IMR-90 (cell line): ENCODE data around the gene ANKRD44. TPM values are rescaled to one million over a fixed set of nuclear protein-coding genes. Genes with fewer than 3 reads are reported as not detected.

Source experiments
- ATAC-seq: fragments of 200-7000 bp; cut with Tn5 transposase; 2 replicates; pipeline ENCODE4 v1.9.1; 2020; ENCODE audit warnings: low read depth, mild to moderate bottlenecking, moderate library complexity
- BruUV-seq: library from RNA; stranded (reverse); fragments of 400-500 nt; replicated peaks from 2 replicates; lab custom pipeline; 2021; lab: Mats Ljungman, UMichigan
- CTCF ChIA-PET: fragments of 300-600 bp; formaldehyde crosslinking; extraction: SDS; loops from one replicate; lab custom pipeline; 2021; ENCODE audit warnings: antibody characterized with exemption; lab: Yijun Ruan, JAX
- POLR2A ChIA-PET: fragments of 300-600 bp; sonication (Branson Sonifier 250); formaldehyde crosslinking; loops from one replicate; lab custom pipeline; 2022; ENCODE audit warnings: antibody characterized with exemption; ENCODE audit not compliant: unreplicated experiment; lab: Charles Lee
- DNase-seq: peaks from one replicate; pipeline ENCODE4 v3.0.0; 2013
- H2AFZ ChIP-seq: replicated peaks from 2 replicates; pipeline ENCODE3; 2013; ENCODE audit warnings: low read length, mild to moderate bottlenecking; ENCODE audit not compliant: poor library complexity
- H2AK5ac ChIP-seq: 2 replicates; pipeline ENCODE4 v1.6.1; 2013; ENCODE audit warnings: low read depth, low read length, inconsistent platforms
- H2AK9ac ChIP-seq: replicated peaks from 2 replicates; pipeline ENCODE3; 2013; ENCODE audit warnings: mild to moderate bottlenecking, low read depth, low read length, moderate library complexity; ENCODE audit not compliant: poor library complexity
- H2BK120ac ChIP-seq: 2 replicates; pipeline ENCODE4 v1.6.1; 2013; ENCODE audit warnings: low read depth, low read length, inconsistent platforms
- H2BK15ac ChIP-seq: 3 replicates; pipeline ENCODE4 v1.6.1; 2013; ENCODE audit warnings: low read depth, low read length, inconsistent platforms
- H2BK20ac ChIP-seq: 2 replicates; pipeline ENCODE4 v1.6.1; 2013; ENCODE audit warnings: low read depth, mild to moderate bottlenecking, inconsistent platforms, low read length, moderate library complexity
- H2BK5ac ChIP-seq: 2 replicates; pipeline ENCODE4 v1.6.1; 2013; ENCODE audit warnings: mild to moderate bottlenecking, low read depth, low read length, inconsistent platforms; ENCODE audit not compliant: poor library complexity, severe bottlenecking
- H3K14ac ChIP-seq: replicated peaks from 2 replicates; pipeline ENCODE4 v1.6.1; 2013; ENCODE audit warnings: low read depth, low read length, inconsistent platforms
- H3K18ac ChIP-seq: 2 replicates; pipeline ENCODE4 v1.6.1; 2013; ENCODE audit warnings: low read depth, low read length, control low read depth
- H3K23ac ChIP-seq: 2 replicates; pipeline ENCODE4 v1.6.1; 2013; ENCODE audit warnings: low read depth, low read length, inconsistent platforms
- H3K27ac ChIP-seq: 2 replicates; pipeline ENCODE4 v1.5.1; 2013; ENCODE audit warnings: mild to moderate bottlenecking, control low read depth, low read length; ENCODE audit not compliant: insufficient read depth
- H3K27me3 ChIP-seq: 2 replicates; pipeline ENCODE4 v1.6.1; 2013; ENCODE audit warnings: low read length; ENCODE audit not compliant: control insufficient read depth, insufficient read depth
- H3K36me3 ChIP-seq: 2 replicates; pipeline ENCODE4 v1.6.1; 2013; ENCODE audit warnings: low read length, mixed read lengths; ENCODE audit not compliant: control insufficient read depth, insufficient read depth
- H3K4ac ChIP-seq: 2 replicates; pipeline ENCODE4 v1.6.1; 2013; ENCODE audit warnings: low read depth, low read length, inconsistent platforms
- H3K4me1 ChIP-seq: 2 replicates; pipeline ENCODE4 v1.6.1; 2013; ENCODE audit warnings: low read length, mixed read lengths; ENCODE audit not compliant: control insufficient read depth, insufficient read depth
- H3K4me2 ChIP-seq: 2 replicates; pipeline ENCODE4 v1.6.1; 2013; ENCODE audit warnings: low read depth, mild to moderate bottlenecking, control low read depth, low read length, moderate library complexity
- H3K4me3 ChIP-seq: 2 replicates; pipeline ENCODE4 v1.5.1; 2013; ENCODE audit warnings: low read depth, mild to moderate bottlenecking, control low read depth, low read length, moderate library complexity; ENCODE audit not compliant: insufficient read depth
- H3K56ac ChIP-seq: 2 replicates; pipeline ENCODE4 v1.6.1; 2013; ENCODE audit warnings: low read length, inconsistent platforms; ENCODE audit not compliant: insufficient read depth; ENCODE audit errors: extremely low read depth
- H3K79me1 ChIP-seq, 2 experiments: 2 replicates each; pipeline ENCODE4 v1.6.1; 2013; ENCODE audit warnings: low read length in 2 of 2, inconsistent platforms in 1 of 2, low read depth in 1 of 2
- H3K9ac ChIP-seq: 2 replicates; pipeline ENCODE4 v1.6.1; 2013; ENCODE audit warnings: low read depth, low read length, control low read depth
- H3K9me1 ChIP-seq: 2 replicates; pipeline ENCODE4 v1.6.1; 2013; ENCODE audit warnings: low read length, inconsistent platforms; ENCODE audit not compliant: insufficient read depth
- H3K9me3 ChIP-seq: 2 replicates; pipeline ENCODE4 v1.6.1; 2013; ENCODE audit warnings: low read length; ENCODE audit not compliant: control insufficient read depth, insufficient read depth
- H4K20me1 ChIP-seq: 2 replicates; pipeline ENCODE4 v1.6.1; 2013; ENCODE audit warnings: low read length, inconsistent platforms; ENCODE audit not compliant: insufficient read depth
- H4K5ac ChIP-seq: 2 replicates; pipeline ENCODE4 v1.6.1; 2013; ENCODE audit warnings: mild to moderate bottlenecking, low read depth, low read length, control low read depth
- H4K8ac ChIP-seq, 2 experiments: 2 replicates each; pipeline ENCODE4 v1.6.1; 2013; ENCODE audit warnings: low read depth in 2 of 2, low read length in 2 of 2, control low read depth in 1 of 2, inconsistent platforms in 1 of 2
- H4K91ac ChIP-seq: 2 replicates; pipeline ENCODE4 v1.6.1; 2013; ENCODE audit warnings: low read depth, low read length, inconsistent platforms; ENCODE audit not compliant: insufficient read depth
- BHLHE40 ChIP-seq: fragments of 150-350 bp; IDR thresholded peaks from 2 replicates; pipeline ENCODE4 v1.6.1; 2016; ENCODE audit warnings: mild to moderate bottlenecking, low read depth, low read length
- CEBPB ChIP-seq: IDR thresholded peaks from 2 replicates; pipeline ENCODE4 v1.6.1; 2012; ENCODE audit warnings: low read depth, low read length, improper control_type of control experiment
- CHD1 ChIP-seq: IDR thresholded peaks from 2 replicates; pipeline ENCODE4 v1.6.1; 2012; ENCODE audit warnings: low read depth, low read length, improper control_type of control experiment
- CTCF ChIP-seq: conservative IDR thresholded peaks from 2 replicates; pipeline ENCODE4 v1.5.1; 2012; ENCODE audit warnings: mild to moderate bottlenecking, low read depth, low read length, improper control_type of control experiment
- ELK1 ChIP-seq: fragments of 150-350 bp; IDR thresholded peaks from 2 replicates; pipeline ENCODE4 v1.6.1; 2016; ENCODE audit warnings: low read depth, mild to moderate bottlenecking, low read length, moderate library complexity, borderline replicate concordance
- FOS ChIP-seq: fragments of 150-350 bp; IDR thresholded peaks from 2 replicates; pipeline ENCODE4 v1.6.1; 2016; ENCODE audit warnings: low read depth, low read length
- MAFK ChIP-seq: IDR thresholded peaks from 2 replicates; pipeline ENCODE4 v1.6.1; 2012; ENCODE audit warnings: low read depth, low read length, improper control_type of control experiment
- MAZ ChIP-seq: IDR thresholded peaks from 2 replicates; pipeline ENCODE4 v1.6.1; 2012; ENCODE audit warnings: low read depth, mild to moderate bottlenecking, low read length, improper control_type of control experiment, moderate library complexity, borderline replicate concordance
- MXI1 ChIP-seq: IDR thresholded peaks from 2 replicates; pipeline ENCODE4 v1.6.1; 2012; ENCODE audit warnings: low read depth, mild to moderate bottlenecking, low read length, moderate library complexity, borderline replicate concordance
- NFE2L2 ChIP-seq: fragments of 150-350 bp; IDR thresholded peaks from 2 replicates; pipeline ENCODE4 v1.6.1; 2016; ENCODE audit warnings: low read depth, mild to moderate bottlenecking, low read length
- POLR2A ChIP-seq: IDR thresholded peaks from 2 replicates; pipeline ENCODE4 v1.6.1; 2012; ENCODE audit warnings: mild to moderate bottlenecking, low read depth, low read length
- RAD21 ChIP-seq: IDR thresholded peaks from 2 replicates; pipeline ENCODE4 v1.6.1; 2012; ENCODE audit warnings: low read length, improper control_type of control experiment
- RCOR1 ChIP-seq: IDR thresholded peaks from 2 replicates; pipeline ENCODE4 v1.6.1; 2012; ENCODE audit warnings: mild to moderate bottlenecking, low read length, improper control_type of control experiment; ENCODE audit not compliant: insufficient replicate concordance
- RFX5 ChIP-seq: IDR thresholded peaks from 2 replicates; pipeline ENCODE4 v1.8.0; 2012; ENCODE audit warnings: low read depth, mild to moderate bottlenecking, low read length, moderate library complexity
- SMC3 ChIP-seq: fragments of 150-350 bp; IDR thresholded peaks from 2 replicates; pipeline ENCODE4 v1.6.1; 2016; ENCODE audit warnings: low read depth, mild to moderate bottlenecking, antibody characterized with exemption, low read length, moderate library complexity
- USF2 ChIP-seq: fragments of 150-350 bp; IDR thresholded peaks from 2 replicates; pipeline ENCODE4 v1.6.1; 2017; ENCODE audit warnings: mild to moderate bottlenecking, antibody characterized with exemption, low read length, low read depth
- WGBS, 2 experiments: methylation state at CpG; one replicate each; pipeline versions ENCODE4 v1.1.5 to v1.1.7; 2013; ENCODE audit warnings: missing lambda C conversion rate in 2 of 2; ENCODE audit not compliant: insufficient read length in 1 of 2; ENCODE audit errors: extremely low coverage in 2 of 2; 5-methylcytosine and 5-hydroxymethylcytosine counted together
- dilution Hi-C: fragments of 300-500 bp; cut with HindIII; formaldehyde crosslinking; loops from one replicate; pipeline ENCODE4 v1.14.3; 2018; ENCODE audit warnings: low sequenced_read_pairs; ENCODE audit not compliant: unreplicated experiment
- in situ Hi-C: fragments of 300-500 bp; cut with MboI; formaldehyde crosslinking; loops from 3 replicates; pipeline ENCODE4 v1.14.3; 2019; ENCODE audit warnings: low sequenced_read_pairs, inconsistent platforms, mixed read lengths
- intact Hi-C: fragments of 100-400 bp; cut with micrococcal nuclease; formaldehyde crosslinking; loops from 2 replicates; pipeline ENCODE4 v1.10.0; 2022
- polyA plus RNA-seq, 3 experiments: library from polyadenylated mRNA; depleted of rRNA; stranded (reverse); fragments of >200 nt; gene quantifications; 2 replicates each; pipeline ENCODE4 v1.2.3, GENCODE V29; 2012; ENCODE audit warnings: low replicate concordance in 1 of 3
- total RNA-seq: library from RNA; depleted of rRNA; stranded (reverse); fragments of >200 nt; gene quantifications from 2 replicates; pipeline ENCODE4 v1.2.3, GENCODE V29; 2012

The ANKRD44 gene
- total and polyA plus RNA-seq, 2 of the 4 experiments (the other 2 are of a cell fraction): 5.2 to 15.6 TPM

- dilution Hi-C loops (no loop called here), in situ Hi-C loops (no loop called here), intact Hi-C loops (no loop called here)
- Histone ChIP-seq H4K8ac (no peak overlapping the region), H2AK9ac (no peak overlapping the region), H3K14ac (no peak overlapping the region), H2BK15ac (no peak overlapping the region), H3K56ac (no peak overlapping the region), H3K79me1 (peaks cover 2 to 4% of the 10 kb centered on the region in 2 experiments; a peak in 2 of 4 replicates), H2BK5ac (no peak overlapping the region), H3K27me3 (no peaks in the 10 kb centered on the region), H3K4me1 (no peaks in the 10 kb centered on the region), H4K5ac (no peak overlapping the region), H3K4me2 (no peak overlapping the region), H3K9me1 (0 out of 2 replicates have a peak, but pooled peaks cover 3% of the 10 kb centered on the region), H3K36me3 (no peaks in the 10 kb centered on the region), H4K91ac (no peak overlapping the region), H3K9me3 (no peaks in the 10 kb centered on the region), H3K9ac (no peak overlapping the region), H3K23ac (no peak overlapping the region), H4K20me1 (no peaks in the 10 kb centered on the region), H2AK5ac (no peak overlapping the region), H3K27ac (no peak overlapping the region), H2BK120ac (no peak overlapping the region), H3K4ac (no peak overlapping the region), H2AFZ (no peak overlapping the region), H2BK20ac (no peak overlapping the region), H3K4me3 (no peak overlapping the region), H3K18ac (no peak overlapping the region)
- POLR2A ChIA-PET: no interaction called here
- no peak for ATAC-seq
- CTCF ChIA-PET: no interaction called here
- no CpG with 5 or more reads among the region's 2 CpGs for WGBS, 2 experiments
- no TSS peak for BruUV-seq
- DNase-seq: no peak
- TF ChIP-seq NFE2L2 (no peak), CHD1 (no peak), POLR2A (no peak), CEBPB (no peak), ELK1 (no peak), SMC3 (no peak), RAD21 (no peak), BHLHE40 (no peak), MAZ (no peak), RCOR1 (no peak), FOS (no peak), USF2 (no peak), MXI1 (no peak), RFX5 (no peak), MAFK (no peak), CTCF (no peak)
Measured at GRCh38 chr2:197281421-197281820, 29.2 kb downstream of the ANKRD44 start.
